Right atrium auricular region (tissue), 2 donors: Measurements from ENCODE around the gene C1D. TPM values are rescaled to one million over a fixed set of nuclear protein-coding genes. Genes with fewer than 3 reads are reported as not detected.
"Not testable (repeated sequence)": the region's sequence is repeated elsewhere in the genome, so short reads cannot be mapped to it uniquely, and the experiment has no call there.

Source experiments
- DNase-seq: peaks from one replicate; pipeline ENCODE4 v3.0.0-alpha.2; 2019; ENCODE audit warnings: low spot score
- H3K27ac ChIP-seq, 2 donors: fragments of 200-600 bp; sonication (generic); 1 replicate in 1 of 2; 2 replicates in 1 of 2; pipeline ENCODE4 v1.5.1; 2016 to 2019
- H3K27me3 ChIP-seq, 2 donors: fragments of 200-600 bp; sonication (generic); one replicate each; pipeline versions ENCODE4 v1.5.1 to v1.6.0; 2017 to 2019
- H3K36me3 ChIP-seq: fragments of 200-600 bp; sonication (generic); one replicate; pipeline ENCODE4 v1.5.1; 2016
- H3K4me1 ChIP-seq, 2 donors: fragments of 200-600 bp; sonication (generic); one replicate each; pipeline versions ENCODE4 v1.5.1 to v1.6.0; 2017 to 2019
- H3K4me3 ChIP-seq, 2 donors: fragments of 200-600 bp; sonication (generic); 1 replicate in 1 of 2; 2 replicates in 1 of 2; pipeline ENCODE4 v1.5.1; 2017 to 2019; ENCODE audit warnings: mild to moderate bottlenecking in 1 of 2, moderate library complexity in 1 of 2
- H3K9me3 ChIP-seq, 2 donors: fragments of 200-600 bp; sonication (generic); one replicate each; pipeline ENCODE4 v1.5.1; 2019
- CTCF ChIP-seq, 2 donors: fragments of 200-600 bp; sonication (generic); IDR thresholded peaks; one replicate each; pipeline ENCODE4 v1.5.1; 2019; ENCODE audit warnings: antibody characterized with exemption in 2 of 2
- total RNA-seq, 2 donors: library from RNA; depleted of rRNA; stranded (reverse); fragments of >200 nt; gene quantifications; one replicate each; pipeline ENCODE4 v1.1.0, GENCODE V29; 2016

Gene C1D
- total RNA-seq, 2 donors from 2014 or later: 29.2 to 31.1 TPM

DNA sequence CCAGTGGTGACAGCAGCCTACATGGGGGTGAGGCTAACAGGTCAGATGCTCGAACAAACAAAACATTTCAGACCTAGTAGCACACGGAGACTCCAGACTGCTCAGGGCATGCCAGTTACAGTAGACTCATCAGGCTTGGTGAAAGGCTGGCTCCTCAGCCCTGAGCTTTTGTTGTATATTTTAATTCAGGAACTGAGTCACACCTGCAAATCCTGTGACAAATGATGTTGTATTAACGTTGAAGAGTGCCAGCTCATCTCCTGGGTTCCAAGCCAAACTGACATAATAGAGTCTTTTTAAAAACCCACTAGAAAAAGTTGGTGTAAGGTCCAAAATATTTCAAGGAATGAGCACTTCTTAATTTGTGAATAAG is 65.3 kb downstream of the C1D start:
- no peak for TF ChIP-seq CTCF (IDR thresholded peaks at IDR 0.05)
- H3K4me1 ChIP-seq: no peaks in the 10 kb centered on the region

GRCh38 chr2:67996772-67997527 is 65.9 kb downstream of the C1D start:
- H3K4me1 ChIP-seq: no peaks in the 10 kb centered on the region
- no peaks in the 10 kb centered on the region for H3K27me3 ChIP-seq
- no peaks in the 10 kb centered on the region for H3K36me3 ChIP-seq
- H3K27ac ChIP-seq: no peak overlapping the region
- no peak for DNase-seq
- H3K4me3 ChIP-seq: no peak overlapping the region
- TF ChIP-seq CTCF (IDR thresholded peaks at IDR 0.05): no peak
- H3K9me3 ChIP-seq: no peaks in the 10 kb centered on the region

More for the DNA sequence above, 65.3 kb downstream of the C1D start:
- DNase-seq: no peak
- no peak overlapping the region for H3K4me3 ChIP-seq
- H3K9me3 ChIP-seq: no peaks in the 10 kb centered on the region
- H3K27me3 ChIP-seq: no peaks in the 10 kb centered on the region
- no peak overlapping the region for H3K27ac ChIP-seq
- H3K36me3 ChIP-seq: no peaks in the 10 kb centered on the region

DNA sequence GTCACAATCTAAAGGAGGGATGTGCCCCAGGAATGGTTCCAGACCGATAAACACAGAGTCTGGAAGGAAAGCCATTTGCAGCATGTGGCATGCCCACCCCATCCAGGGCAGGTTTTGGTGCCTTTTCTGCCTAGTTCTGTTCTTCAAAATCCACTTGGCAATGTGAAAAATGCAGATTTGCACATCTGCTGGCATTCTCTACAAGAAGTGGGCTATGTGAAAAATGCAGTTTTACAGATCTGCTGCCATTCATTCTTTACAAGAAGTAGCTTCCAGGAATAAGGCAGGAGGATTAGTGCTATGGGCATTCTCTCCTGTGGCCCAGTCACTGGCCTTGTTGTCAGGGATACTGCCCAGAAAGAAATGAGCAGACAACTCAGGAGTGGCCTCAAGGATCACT is 68.1 kb downstream of the C1D start:
- Histone ChIP-seq H3K27me3 (no peaks in the 10 kb centered on the region), H3K4me1 (no peaks in the 10 kb centered on the region), H3K36me3 (no peaks in the 10 kb centered on the region), H3K9me3 (no peaks in the 10 kb centered on the region), H3K27ac (no peak overlapping the region), H3K4me3 (no peak overlapping the region)
- TF ChIP-seq CTCF (IDR thresholded peaks at IDR 0.05): no peak
- DNase-seq: no peak

DNA sequence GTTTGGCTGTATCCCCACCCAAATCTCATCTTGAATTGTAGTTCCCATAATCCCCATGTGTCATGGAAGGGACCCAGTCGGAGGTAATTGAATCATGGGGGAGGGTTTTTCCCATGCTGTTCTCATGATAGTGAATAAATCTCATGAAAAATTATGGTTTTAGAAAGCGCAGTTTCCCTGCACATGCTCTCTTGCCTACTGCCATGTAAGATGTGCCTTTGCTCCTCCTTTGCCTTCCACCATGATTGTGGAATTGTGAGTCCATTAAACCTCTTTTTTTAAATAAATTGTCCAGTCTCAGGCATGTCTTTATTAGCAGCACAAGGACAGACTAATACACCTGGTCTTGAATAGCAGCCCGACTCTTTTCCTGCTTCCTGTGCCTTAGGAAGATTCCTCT is 68.7 kb downstream of the C1D start:
- H3K4me3 ChIP-seq, DNase-seq, H3K4me1 ChIP-seq, H3K27ac ChIP-seq, H3K9me3 ChIP-seq, H3K27me3 ChIP-seq, H3K36me3 ChIP-seq: not testable (repeated sequence)

GRCh38 chr2:67993329-67993728 is 69.5 kb downstream of the C1D start:
- no peak for DNase-seq
- no peaks in the 10 kb centered on the region for H3K36me3 ChIP-seq
- TF ChIP-seq CTCF (IDR thresholded peaks at IDR 0.05): no peak

DNA sequence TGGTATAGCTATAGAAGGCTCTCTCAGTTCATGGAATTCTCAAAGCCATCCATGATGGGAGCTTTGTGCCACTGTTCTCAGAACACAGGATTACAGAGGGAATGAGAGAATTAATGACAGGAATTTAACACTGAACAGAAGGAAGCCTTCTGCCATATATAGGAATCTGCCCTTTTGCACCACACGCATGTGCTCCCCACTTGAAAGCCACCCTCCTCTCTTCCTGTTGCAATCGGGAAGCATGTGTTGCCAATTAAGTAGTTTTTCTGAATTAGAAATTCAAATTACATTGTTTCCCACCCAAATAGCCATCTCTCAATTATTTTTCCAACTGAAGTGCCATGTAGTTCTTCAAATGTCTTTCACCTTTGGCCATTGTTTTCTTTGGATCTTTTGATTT is 71.3 kb downstream of the C1D start:
- no peak for DNase-seq
- Histone ChIP-seq H3K36me3 (no peaks in the 10 kb centered on the region), H3K27me3 (no peaks in the 10 kb centered on the region), H3K9me3 (no peaks in the 10 kb centered on the region), H3K4me3 (no peak overlapping the region), H3K4me1 (no peaks in the 10 kb centered on the region), H3K27ac (no peak overlapping the region)
- no peak for TF ChIP-seq CTCF (IDR thresholded peaks at IDR 0.05)

More at GRCh38 chr2:67993329-67993728, 69.5 kb downstream of the C1D start:
- no peak overlapping the region for H3K27ac ChIP-seq
- no peaks in the 10 kb centered on the region for H3K27me3 ChIP-seq
- H3K4me1 ChIP-seq: no peaks in the 10 kb centered on the region
- H3K4me3 ChIP-seq: no peak overlapping the region
- H3K9me3 ChIP-seq: no peaks in the 10 kb centered on the region

Other genes with a start within 250 kb of the C1D start
- 10 to 100 TPM in 1 of 2 donors, 1 to 10 TPM in 1; 8.7 to 12.0 TPM for gene PNO1, start 94.9 kb upstream of the C1D start, total RNA-seq
- 10 to 100 TPM; 16.7 to 18.4 TPM for gene PPP3R1, start 189.5 kb upstream of the C1D start, total RNA-seq